Testis (tissue), 3 donors: Measurements from ENCODE around the gene ZNF728. TPM values are rescaled to one million over a fixed set of nuclear protein-coding genes. Genes with fewer than 3 reads are reported as not detected.

ENCODE experiments used
- polyA plus RNA-seq: library from polyadenylated mRNA; stranded (reverse); fragments of 350-450 nt; fragmentation: Illumina TruSeq; extraction: RNeasy Lipid Tissue Mini Kit (QIAGEN cat#74804); gene quantifications from one replicate; pipeline ENCODE4 v1.2.3, GENCODE V29; 2014; ENCODE audit warnings: low read depth, low replicate concordance; ENCODE audit not compliant: insufficient read depth
- small RNA-seq, 2 donors: library from RNA; depleted of rRNA; stranded (forward); fragments of <200 nt; gene quantifications; one replicate each; pipeline ENCODE3, GENCODE V24; 2016
- total RNA-seq, 2 donors: library from RNA; depleted of rRNA; stranded (reverse); fragments of >200 nt; gene quantifications; one replicate each; pipeline ENCODE4 v1.2.3, GENCODE V29; 2016

Gene ZNF728
- total and polyA plus RNA-seq, 3 donors from 2014 or later: 9.0 to 33.3 (median 22.9) TPM

Small RNA genes within 50 kb of the gene (small RNA-seq; reads per million reads assigned to genes)
- gene AC022145.2: 0 reads per million in 2 donors

Other genes starting within 250 kb of the ZNF728 start
- 1 to 10 TPM; 3.0 to 4.6 TPM for gene ZNF99, start 219.0 kb downstream of the ZNF728 start, total RNA-seq
- gene ZNF99, start 219.0 kb downstream of the ZNF728 start, polyA plus RNA-seq: 0.46 TPM
- 1 to 10 TPM; 5.5 to 9.3 TPM for gene ZNF723, start 170.9 kb downstream of the ZNF728 start, total RNA-seq
- gene ZNF723, start 170.9 kb downstream of the ZNF728 start, polyA plus RNA-seq: 3.6 TPM
- 1 to 10 TPM; 3.5 to 8.8 TPM for gene ZNF730, start 113.8 kb upstream of the ZNF728 start, total RNA-seq
- 1.3 TPM for gene ZNF730, start 113.8 kb upstream of the ZNF728 start, polyA plus RNA-seq
- 1 to 10 TPM; 8.0 to 9.0 TPM for gene ZNF724, start 247.2 kb upstream of the ZNF728 start, total RNA-seq
- 1.4 TPM for gene ZNF724, start 247.2 kb upstream of the ZNF728 start, polyA plus RNA-seq